Adipose tissue (tissue), 3 donors: ENCODE results near the gene TMEM165. TPM values are rescaled to one million over a fixed set of nuclear protein-coding genes. Genes with fewer than 3 reads are reported as not detected.
"Not testable (repeated sequence)": the region's sequence is repeated elsewhere in the genome, so short reads cannot be mapped to it uniquely, and the experiment has no call there.

Experiments
- H3K27ac ChIP-seq: one replicate; pipeline ENCODE4 v1.5.1; 2013; ENCODE audit warnings: low read depth, low read length
- WGBS, 3 donors: extraction: QIAGEN DNeasy Blood & Tissue Kit; methylation state at CpG; one replicate each; pipeline ENCODE4 v1.1.7; 2013; 5-methylcytosine and 5-hydroxymethylcytosine counted together
- polyA plus RNA-seq, 3 donors: library from polyadenylated mRNA; stranded (reverse); fragments of 200-250 nt; gene quantifications; one replicate each; pipeline ENCODE4 v1.2.3, GENCODE V29; 2013
- donor health status: healthy with polysubstance abuse.
- donor health status: Bipolar disorder and iron deficiency.
- donor health status: healthy.

The TMEM165 gene
- 10 to 100 TPM; 26.4 to 92.9 (median 61.5) TPM for polyA plus RNA-seq

- H3K27ac ChIP-seq: peak within 1 kb of the TSS; percentile 96
- 0 to 1% (median 0%) methylated on average over 89 to 95 of the region's 95 CpGs for WGBS, 3 donors
Observed at GRCh38 chr4:55395529-55396307, at the start of gene TMEM165. Gene TMEM165, plus strand, starts transcription at chr4:55395957. Its CDS starts 233 bp downstream, at chr4:55396190.

GRCh38 chr4:55345980-55346850 is 49.5 kb upstream of the TMEM165 start, which contains the start of gene SRD5A3:
Gene SRD5A3, plus strand, starts transcription at chr4:55346242. Its CDS starts 95 bp downstream, at chr4:55346337.
- 0 to 1% (median 0%) methylated on average over 71 to 95 of the region's 95 CpGs for WGBS, 3 donors
- no peak within 1 kb of the TSS for H3K27ac ChIP-seq

DNA sequence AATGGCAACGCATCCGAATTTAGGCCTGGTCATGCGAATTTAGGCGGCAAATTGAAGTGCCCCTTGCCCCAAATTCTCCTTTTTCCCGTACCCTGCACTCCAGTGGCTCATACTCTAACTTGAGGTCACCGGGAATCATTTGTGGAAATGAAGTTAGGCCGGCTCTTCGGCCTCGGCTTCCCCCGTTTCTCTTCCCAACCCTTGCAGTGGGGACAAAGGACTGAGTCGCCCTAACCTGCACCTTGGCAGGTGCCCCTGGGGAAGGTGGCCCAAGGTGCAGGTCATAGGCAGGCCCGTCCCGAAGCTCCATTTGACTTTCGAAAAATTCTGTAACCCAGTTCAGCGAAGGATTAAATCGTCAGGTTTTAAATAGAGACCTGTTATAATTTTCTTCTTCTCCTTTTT is 48.9 kb upstream of the TMEM165 start:
- 23 to 43% (median 35%) methylated on average over 16 of the region's 16 CpGs for WGBS, 3 donors

GRCh38 chr4:55347610-55348228 is 48.0 kb upstream of the TMEM165 start:
- WGBS, 3 donors: 78 to 89% (median 87%) methylated on average over 3 of the region's 3 CpGs
- no peak overlapping the region for H3K27ac ChIP-seq

More for the DNA sequence above, 48.9 kb upstream of the TMEM165 start:
- no peak overlapping the region for H3K27ac ChIP-seq

DNA sequence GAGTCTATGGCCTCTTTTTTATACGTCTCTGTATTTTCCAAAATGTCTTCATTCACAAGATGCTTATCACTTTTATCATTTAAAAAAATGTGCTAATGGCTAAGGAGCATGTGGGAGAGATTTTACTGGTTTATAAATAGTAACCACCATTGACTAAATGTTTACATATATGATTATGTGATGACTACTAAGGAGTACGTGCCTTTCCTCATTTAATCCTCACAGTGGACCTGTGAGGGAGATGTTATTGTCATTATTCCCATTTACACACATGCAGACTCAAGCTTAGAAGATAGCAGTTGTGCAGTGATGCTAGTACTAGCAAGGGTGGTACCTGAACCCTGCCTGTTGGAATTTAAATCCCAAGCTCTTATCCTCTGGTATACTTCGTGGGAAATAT is 47.3 kb upstream of the TMEM165 start:
- H3K27ac ChIP-seq: no peak overlapping the region

DNA sequence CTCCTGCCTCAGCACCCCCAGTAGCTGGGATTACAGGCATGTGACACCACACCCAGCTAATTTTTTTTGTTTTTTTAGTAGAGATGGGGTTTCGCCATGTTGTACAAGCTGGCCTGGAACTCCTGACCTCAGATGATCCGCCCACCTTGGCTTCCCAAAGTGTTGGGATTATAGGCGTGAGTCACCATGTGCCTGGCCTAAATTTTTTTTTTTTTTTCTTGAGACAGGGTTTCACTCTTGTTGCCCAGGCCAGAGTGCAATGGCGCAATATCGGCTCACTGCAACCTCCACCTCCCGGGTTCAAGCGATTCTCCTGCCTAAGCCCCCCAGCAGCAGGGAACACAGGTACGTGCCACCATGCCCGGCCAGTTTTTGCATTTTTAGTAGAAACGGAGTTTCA is 44.9 kb upstream of the TMEM165 start:
- WGBS, 3 donors: 95 to 98% (median 96%) methylated on average over 10 of the region's 10 CpGs
- not testable (repeated sequence) for H3K27ac ChIP-seq

More for the DNA sequence above, 47.3 kb upstream of the TMEM165 start:
- 45 to 85% (median 84%) methylated on average over 3 of the region's 3 CpGs for WGBS, 3 donors

DNA sequence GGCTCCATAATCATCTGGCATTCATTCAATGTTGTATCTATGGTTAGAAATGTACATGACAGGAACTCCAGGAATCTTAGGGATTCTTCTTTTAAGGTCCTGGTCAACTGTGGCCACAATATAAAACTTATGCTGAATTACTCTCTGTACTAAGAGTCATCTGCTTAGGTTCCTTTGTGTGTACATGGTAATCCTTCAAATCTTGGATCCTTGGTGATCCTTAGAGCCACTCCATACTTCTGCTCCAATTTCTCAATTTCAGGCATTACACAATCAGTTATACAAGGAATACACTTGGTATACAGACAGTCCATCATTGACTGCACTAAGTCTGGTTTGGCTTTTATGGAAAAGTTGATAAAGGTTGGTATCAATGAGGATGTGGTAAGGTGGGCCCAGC is 43.9 kb upstream of the TMEM165 start:
- no peak overlapping the region for H3K27ac ChIP-seq

GRCh38 chr4:55352726-55353125 is 43.0 kb upstream of the TMEM165 start:
- 94 to 98% (median 96%) methylated on average over 2 of the region's 2 CpGs for WGBS, 3 donors

GRCh38 chr4:55353228-55353747 is 42.5 kb upstream of the TMEM165 start:
- H3K27ac ChIP-seq: not testable (repeated sequence)
- WGBS, 3 donors: 94 to 97% (median 94%) methylated on average over 13 of the region's 13 CpGs

More at GRCh38 chr4:55352726-55353125, 43.0 kb upstream of the TMEM165 start:
- no peak overlapping the region for H3K27ac ChIP-seq

GRCh38 chr4:55354648-55355047 is 41.1 kb upstream of the TMEM165 start:
- 92 to 94% (median 93%) methylated on average over 8 of the region's 8 CpGs for WGBS, 3 donors
- no peak overlapping the region for H3K27ac ChIP-seq

DNA sequence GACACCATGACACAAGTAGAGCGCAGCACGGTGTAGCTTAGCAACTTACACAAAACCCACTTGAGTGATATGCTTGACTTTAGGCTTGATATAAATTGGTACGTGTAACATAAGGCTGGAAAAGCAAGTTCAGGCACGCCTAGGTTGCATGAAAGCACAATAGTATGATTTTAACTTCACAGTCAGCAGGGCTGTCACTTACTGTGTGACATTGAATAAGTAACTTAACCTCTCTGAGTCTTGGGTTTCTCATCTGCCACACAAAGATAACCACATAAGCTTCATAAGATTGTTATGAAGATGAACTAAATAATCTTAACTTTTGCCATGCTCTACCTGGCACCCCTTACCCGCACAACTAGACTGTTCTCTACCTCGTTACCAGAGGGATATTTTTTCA is 40.2 kb upstream of the TMEM165 start:
- WGBS, 3 donors: 78 to 79% (median 78%) methylated on average over 6 of the region's 6 CpGs
- no peak overlapping the region for H3K27ac ChIP-seq

DNA sequence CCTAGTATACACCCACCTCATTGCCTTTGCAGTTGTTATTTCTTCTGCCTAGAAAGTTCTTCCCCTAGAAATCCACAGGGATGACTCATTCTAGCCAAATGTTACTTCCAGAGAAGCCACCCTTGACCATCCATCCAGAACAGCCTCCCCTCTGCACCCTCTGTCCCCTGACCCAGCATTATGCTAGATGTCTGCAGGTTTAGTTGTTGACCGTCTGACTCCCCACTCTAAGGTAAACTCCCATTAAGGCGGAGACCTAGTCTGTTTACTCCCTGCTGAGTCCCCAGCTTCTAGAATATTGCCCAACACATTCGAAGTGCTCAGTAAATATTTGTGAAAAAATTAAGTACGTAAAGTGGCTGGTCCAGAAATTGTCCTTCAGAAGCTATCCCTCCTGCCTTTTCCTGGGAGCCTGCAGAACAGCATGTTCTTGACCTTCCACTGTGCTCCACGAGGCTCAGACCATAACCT is 38.7 kb upstream of the TMEM165 start:
- no peak overlapping the region for H3K27ac ChIP-seq
- 64 to 82% (median 73%) methylated on average over 5 of the region's 5 CpGs for WGBS, 3 donors

- H3K27ac ChIP-seq: no peak overlapping the region
- 95 to 98% (median 97%) methylated on average over 2 of the region's 2 CpGs for WGBS, 3 donors
Observed at GRCh38 chr4:55358246-55358645, 37.5 kb upstream of the TMEM165 start.

DNA sequence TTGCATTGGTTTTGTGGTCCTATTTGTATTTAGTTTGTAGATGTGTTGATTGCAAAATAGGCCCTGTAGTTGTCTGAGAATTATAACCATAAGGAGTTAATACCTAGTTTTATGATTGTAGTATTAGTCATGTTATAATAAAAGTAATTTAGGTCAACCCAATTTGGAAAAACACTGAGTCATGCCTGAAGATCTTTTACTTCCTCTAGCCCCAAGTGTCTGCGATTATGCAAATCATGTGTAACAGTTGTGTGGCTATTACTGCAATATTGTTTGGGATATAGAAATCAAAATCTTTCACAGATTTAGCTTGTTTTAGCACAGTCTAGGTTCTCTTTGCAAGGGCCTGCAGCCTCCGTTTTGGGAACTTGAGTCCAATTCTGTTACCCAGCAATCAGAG is 37.1 kb upstream of the TMEM165 start:
- WGBS, 3 donors: 13 to 63% (median 17%) methylated on average over 2 of the region's 2 CpGs
- H3K27ac ChIP-seq: no peak overlapping the region

- H3K27ac ChIP-seq: peak overlapping the region; percentile 56
- 56 to 90% (median 61%) methylated on average over 8 of the region's 8 CpGs for WGBS, 3 donors
Observed at GRCh38 chr4:55359397-55359916, 36.3 kb upstream of the TMEM165 start.

DNA sequence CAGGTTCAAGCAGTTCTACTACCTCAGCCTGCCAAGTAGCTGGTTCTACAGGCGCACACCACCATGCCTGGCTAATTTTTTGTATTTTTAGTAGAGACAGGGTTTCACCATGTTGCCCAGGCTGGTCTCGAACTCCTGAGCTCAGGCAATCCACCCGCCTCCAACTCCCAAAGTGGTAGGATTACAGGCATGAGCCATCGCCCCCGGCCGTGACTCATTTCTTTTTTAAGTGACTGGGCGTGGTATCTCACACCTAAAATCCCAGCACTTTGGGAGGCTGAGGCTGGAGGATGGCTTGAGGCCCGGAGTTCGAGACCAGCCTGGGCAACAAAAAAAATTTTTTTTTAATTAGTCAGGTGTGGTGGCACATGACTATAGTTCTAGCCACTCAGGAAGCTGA is 32.8 kb upstream of the TMEM165 start:
- H3K27ac ChIP-seq: not testable (repeated sequence)
- WGBS, 3 donors: 94 to 97% (median 96%) methylated on average over 9 of the region's 9 CpGs

- 78 to 87% (median 81%) methylated on average over 9 of the region's 9 CpGs for WGBS, 3 donors
- H3K27ac ChIP-seq: no peak overlapping the region
Observed at GRCh38 chr4:55363691-55364351, 31.9 kb upstream of the TMEM165 start.
